Esophagus squamous epithelium (tissue), 5 donors: ENCODE measurements around the gene THAP8. TPM values are rescaled to one million over a fixed set of nuclear protein-coding genes. Genes with fewer than 3 reads are reported as not detected.

Source experiments
- DNase-seq: peaks from one replicate; lab custom pipeline; 2025; lab: John Stamatoyannopoulos, UW
- H3K27ac ChIP-seq, 4 donors: fragments of 200-600 bp; sonication (generic); one replicate each; pipeline ENCODE4 v1.5.1; 2016 to 2019; ENCODE audit warnings: mild to moderate bottlenecking in 1 of 4
- H3K27me3 ChIP-seq, 4 donors: fragments of 200-600 bp; sonication (generic); 1 replicate in 3 of 4; 2 replicates in 1 of 4; pipeline versions ENCODE4 v1.5.1 to v1.6.0; 2017 to 2021; ENCODE audit warnings: antibody characterized with exemption in 1 of 4
- H3K36me3 ChIP-seq, 3 donors: fragments of 200-600 bp; sonication (generic); one replicate each; pipeline ENCODE4 v1.5.1; 2016 to 2019
- H3K4me1 ChIP-seq, 3 donors: fragments of 200-600 bp; sonication (generic); one replicate each; pipeline ENCODE4 v1.5.1; 2017 to 2019
- H3K4me3 ChIP-seq, 4 donors: fragments of 200-600 bp; sonication (generic); 1 replicate in 3 of 4; 2 replicates in 1 of 4; pipeline ENCODE4 v1.5.1; 2016 to 2019; ENCODE audit warnings: mild to moderate bottlenecking in 2 of 4, moderate library complexity in 1 of 4
- H3K9me3 ChIP-seq, 3 donors: fragments of 200-600 bp; sonication (generic); one replicate each; pipeline ENCODE4 v1.5.1; 2016 to 2019
- POLR2A ChIP-seq, 4 donors: fragments of 450-650 bp; IDR thresholded peaks; one replicate each; pipeline ENCODE4 v1.6.1; 2017; ENCODE audit warnings: antibody characterized with exemption in 4 of 4, mild to moderate bottlenecking in 4 of 4, moderate library complexity in 3 of 4
- WGBS, 2 donors: methylation state at CpG; one replicate each; pipeline ENCODE4 v1.1.5; 2018; 5-methylcytosine and 5-hydroxymethylcytosine counted together
- intact Hi-C: fragments of 100-400 bp; cut with DNase I; formaldehyde crosslinking; loops from one replicate; pipeline ENCODE4 v1.15.0; 2022
- total RNA-seq, 4 donors: library from RNA; depleted of rRNA; stranded (reverse); fragments of >200 nt; gene quantifications; one replicate each; pipeline ENCODE4 v1.1.0, GENCODE V29; 2016
- TF ChIP-seq, protein P1 (sequence below), 6 experiments: fragments of 450-650 bp in 4 of 6; fragments of 200-600 bp in 2 of 6; sonication (generic) in 2 of 6; IDR thresholded peaks; one replicate each; pipeline ENCODE4 v1.5.1; 2016 to 2019; ENCODE audit warnings: antibody characterized with exemption in 6 of 6, mild to moderate bottlenecking in 4 of 6, moderate library complexity in 4 of 6
- donor health status: DM: yes; HTN: yes; CAD: no.

THAP8 gene
- total RNA-seq, 4 donors from 2014 or later = 2.8 to 4.8 (median 3.6) TPM

DNA sequence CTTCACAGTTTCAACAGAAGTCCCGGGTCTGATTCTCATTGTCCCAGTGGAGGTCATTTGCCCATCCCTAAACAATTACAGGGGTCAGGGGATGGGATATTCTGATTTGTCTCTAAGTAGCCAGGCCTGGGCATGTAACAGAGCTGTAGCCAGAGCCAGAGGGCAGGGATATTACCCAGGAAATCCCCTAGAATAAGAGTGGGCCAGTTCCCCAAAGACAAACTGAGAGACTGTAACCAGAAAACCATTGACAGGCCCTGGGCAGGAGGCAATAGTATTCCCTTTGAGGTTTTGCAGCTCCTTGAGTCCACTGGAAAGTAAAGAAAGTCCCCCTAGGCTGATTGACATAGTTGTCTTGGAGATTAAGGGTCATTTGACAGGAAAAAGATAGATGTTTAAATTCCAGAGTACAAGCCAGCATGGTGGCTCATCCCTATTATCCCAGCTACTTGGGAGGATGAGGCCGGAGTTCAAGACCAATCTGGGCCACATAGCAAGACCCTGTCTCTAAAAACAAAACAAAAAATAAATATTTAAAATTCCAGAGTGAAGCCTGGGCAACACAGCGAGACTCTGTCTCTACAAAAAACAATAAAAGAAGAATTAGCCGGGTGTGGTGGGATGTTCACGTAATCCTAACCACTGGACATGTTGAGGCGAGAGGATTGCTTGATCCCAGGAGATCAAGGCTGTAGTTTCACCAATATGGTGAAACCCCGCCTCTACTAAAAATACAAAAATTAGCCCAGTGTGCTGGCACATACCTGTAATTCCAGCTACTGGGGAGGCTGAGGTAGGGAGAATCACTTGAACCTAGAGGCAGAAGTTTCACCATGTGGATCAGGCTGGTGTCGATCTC is 60.9 kb downstream of the THAP8 start:
- Histone ChIP-seq H3K4me3 (no peak overlapping the region), H3K9me3 (no peaks in the 10 kb centered on the region), H3K27me3 (peaks cover 0 to 8% (median 0%) of the 10 kb centered on the region in 4 donors), H3K27ac (no peak overlapping the region), H3K36me3 (peaks cover 0 to 15% (median 0%) of the 10 kb centered on the region in 3 donors), H3K4me1 (peaks cover 12 to 38% (median 24%) of the 10 kb centered on the region in 3 donors)
- DNase-seq = no peak
- intact Hi-C loops = no loop called here
- TF ChIP-seq POLR2A (IDR thresholded peaks at IDR 0.05) = no peak
- TF ChIP-seq, protein P1, sequence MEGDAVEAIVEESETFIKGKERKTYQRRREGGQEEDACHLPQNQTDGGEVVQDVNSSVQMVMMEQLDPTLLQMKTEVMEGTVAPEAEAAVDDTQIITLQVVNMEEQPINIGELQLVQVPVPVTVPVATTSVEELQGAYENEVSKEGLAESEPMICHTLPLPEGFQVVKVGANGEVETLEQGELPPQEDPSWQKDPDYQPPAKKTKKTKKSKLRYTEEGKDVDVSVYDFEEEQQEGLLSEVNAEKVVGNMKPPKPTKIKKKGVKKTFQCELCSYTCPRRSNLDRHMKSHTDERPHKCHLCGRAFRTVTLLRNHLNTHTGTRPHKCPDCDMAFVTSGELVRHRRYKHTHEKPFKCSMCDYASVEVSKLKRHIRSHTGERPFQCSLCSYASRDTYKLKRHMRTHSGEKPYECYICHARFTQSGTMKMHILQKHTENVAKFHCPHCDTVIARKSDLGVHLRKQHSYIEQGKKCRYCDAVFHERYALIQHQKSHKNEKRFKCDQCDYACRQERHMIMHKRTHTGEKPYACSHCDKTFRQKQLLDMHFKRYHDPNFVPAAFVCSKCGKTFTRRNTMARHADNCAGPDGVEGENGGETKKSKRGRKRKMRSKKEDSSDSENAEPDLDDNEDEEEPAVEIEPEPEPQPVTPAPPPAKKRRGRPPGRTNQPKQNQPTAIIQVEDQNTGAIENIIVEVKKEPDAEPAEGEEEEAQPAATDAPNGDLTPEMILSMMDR (IDR thresholded peaks at IDR 0.05) = no peak
- WGBS, 2 donors = 55 to 57% methylated on average over 7 to 8 of the region's 8 CpGs

DNA sequence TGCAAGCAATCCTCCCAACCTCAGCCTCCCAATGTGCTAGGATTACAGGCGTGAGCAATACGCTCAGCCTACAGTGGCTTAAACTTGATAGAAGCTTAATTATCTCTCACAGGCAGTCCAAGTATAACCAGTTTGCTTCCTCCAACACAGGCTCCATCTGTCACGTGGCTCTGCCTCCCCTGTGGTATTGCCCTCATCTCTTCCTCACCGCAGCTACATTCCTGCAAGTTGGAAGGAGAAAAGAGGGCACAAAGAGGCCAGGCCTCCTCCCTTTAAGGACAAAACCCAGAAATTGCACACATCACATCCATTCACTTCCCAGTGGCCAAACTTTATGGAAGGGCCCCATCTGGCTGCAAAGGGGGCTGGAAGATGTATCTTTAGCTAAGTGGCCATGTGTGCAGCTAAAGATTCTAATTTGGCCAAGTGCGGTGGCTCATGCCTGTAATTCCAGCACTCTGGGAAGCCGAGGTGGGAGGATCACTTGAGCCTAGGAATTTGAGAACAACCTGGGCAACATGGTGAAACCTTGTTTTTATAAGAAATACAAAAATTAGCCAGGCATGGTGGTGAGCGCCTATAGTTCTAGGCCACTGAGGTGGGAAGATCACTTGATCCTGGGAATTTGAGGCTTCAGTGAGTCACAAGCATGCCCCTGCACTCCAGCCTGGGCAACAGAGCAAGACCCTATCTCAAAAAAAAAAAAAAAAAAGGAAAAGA is 62.2 kb downstream of the THAP8 start:
- peaks cover 0 to 2% (median 0%) of the 10 kb centered on the region in 3 donors for H3K36me3 ChIP-seq
- H3K4me1 ChIP-seq = peaks cover 19 to 39% (median 29%) of the 10 kb centered on the region in 3 donors
- DNase-seq = no peak
- H3K4me3 ChIP-seq = no peak overlapping the region
- intact Hi-C loops = no loop called here
- no peak overlapping the region for H3K27ac ChIP-seq
- no peaks in the 10 kb centered on the region for H3K9me3 ChIP-seq
- WGBS, 2 donors = 77 to 90% methylated on average over 3 to 5 of the region's 7 CpGs
- H3K27me3 ChIP-seq = peaks cover 0 to 20% (median 3%) of the 10 kb centered on the region in 4 donors
- no peak for TF ChIP-seq POLR2A (IDR thresholded peaks at IDR 0.05)
- TF ChIP-seq, protein P1 (IDR thresholded peaks at IDR 0.05) = no peak

DNA sequence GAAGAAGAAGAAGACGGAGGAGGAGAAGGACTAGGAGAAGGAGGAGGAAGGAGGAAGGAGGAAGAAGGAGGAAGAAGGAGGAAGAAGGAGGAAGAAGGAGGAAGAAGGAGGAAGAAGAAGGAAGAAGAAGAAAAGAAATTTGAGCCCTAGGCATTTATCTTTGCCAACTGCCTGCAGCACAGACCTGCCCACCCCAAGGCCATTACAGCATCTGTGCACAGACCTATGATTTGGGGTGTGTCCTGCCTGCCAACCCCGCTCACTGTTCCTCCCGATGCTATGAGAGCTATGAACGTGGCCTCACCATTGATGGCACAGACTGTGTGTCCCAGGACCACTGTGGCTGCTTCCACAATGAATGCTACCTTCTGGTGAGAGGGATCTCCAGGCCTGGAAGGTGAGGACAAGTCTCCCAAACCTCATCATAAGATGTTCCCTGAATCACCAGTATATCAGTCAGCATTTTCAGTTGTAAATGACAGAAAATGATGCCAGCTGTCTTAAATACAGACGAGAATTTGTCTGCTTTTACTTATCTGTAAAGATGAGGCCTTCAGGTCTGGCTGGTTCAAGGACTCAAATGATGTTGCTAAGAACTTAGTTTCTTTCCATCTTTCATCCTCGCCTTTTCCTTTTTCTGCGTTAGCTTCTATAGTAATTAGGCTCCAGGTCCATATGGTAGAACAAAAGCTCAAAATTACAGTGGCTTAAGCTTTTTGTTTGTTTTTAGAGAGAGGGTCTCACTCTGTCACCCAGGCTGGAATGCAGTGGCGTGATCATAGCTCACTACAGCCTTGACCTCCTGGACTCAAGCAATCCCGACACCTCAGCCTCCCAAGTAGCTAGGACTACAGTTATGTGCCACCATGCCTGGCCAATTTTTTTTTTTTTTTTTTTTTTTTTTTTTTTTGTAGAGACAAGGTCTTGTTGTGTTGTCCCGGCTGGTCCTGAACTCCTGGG is 63.0 kb downstream of the THAP8 start:
- no peak for TF ChIP-seq POLR2A (IDR thresholded peaks at IDR 0.05)
- TF ChIP-seq, protein P1 (IDR thresholded peaks at IDR 0.05) = no peak
- Histone ChIP-seq H3K36me3 (no peaks in the 10 kb centered on the region), H3K4me3 (no peak overlapping the region), H3K4me1 (peaks cover 17 to 35% (median 23%) of the 10 kb centered on the region in 3 donors), H3K27ac (no peak overlapping the region), H3K9me3 (no peaks in the 10 kb centered on the region), H3K27me3 (peaks cover 0 to 29% (median 4%) of the 10 kb centered on the region in 4 donors)
- 79 to 80% methylated on average over 9 of the region's 10 CpGs for WGBS, 2 donors
- no peak for DNase-seq
- intact Hi-C loops = no loop called here

DNA sequence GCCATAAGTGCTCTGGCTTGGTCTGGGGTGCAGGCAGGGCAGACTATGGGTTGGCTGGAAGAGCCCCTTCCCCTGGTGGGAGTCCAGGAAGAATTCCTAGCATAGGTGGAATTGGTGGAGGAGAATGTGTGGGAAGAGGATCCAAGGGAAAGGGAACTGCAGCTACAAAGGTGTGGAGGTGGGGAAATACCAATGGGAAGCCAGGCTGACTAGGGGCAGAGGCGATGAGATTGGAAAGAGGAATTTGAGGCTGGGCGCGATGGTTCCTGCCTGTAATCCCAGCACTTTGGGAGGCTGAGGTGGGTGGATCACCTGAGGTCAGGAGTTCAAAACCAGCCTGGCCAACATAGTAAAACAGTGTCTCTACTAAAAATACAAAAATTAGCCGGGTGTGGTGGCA is 63.9 kb downstream of the THAP8 start:
- 79 to 88% methylated on average over 4 of the region's 4 CpGs for WGBS, 2 donors
- intact Hi-C loops = no loop called here

More for the DNA sequence above, 63.9 kb downstream of the THAP8 start:
- Histone ChIP-seq H3K27ac (no peak overlapping the region), H3K4me3 (no peak overlapping the region), H3K36me3 (no peaks in the 10 kb centered on the region), H3K9me3 (no peaks in the 10 kb centered on the region), H3K27me3 (peaks cover 0 to 38% (median 4%) of the 10 kb centered on the region in 4 donors), H3K4me1 (peaks cover 17 to 28% (median 20%) of the 10 kb centered on the region in 3 donors)
- DNase-seq = no peak
- TF ChIP-seq, protein P1 (IDR thresholded peaks at IDR 0.05) = no peak
- no peak for TF ChIP-seq POLR2A (IDR thresholded peaks at IDR 0.05)
